K562 (cell line): Measurements from ENCODE around the gene ZNF324B. TPM values are rescaled to one million over a fixed set of nuclear protein-coding genes. Genes with fewer than 3 reads are reported as not detected.
A peak's percentile ranks its signal among the peaks of the same experiment; 100 is the strongest.

Source experiments
- CBX1 ChIP-seq: sonication (generic); IDR thresholded peaks from 2 replicates; pipeline ENCODE4 v1.6.1; 2016; ENCODE audit warnings: antibody characterized with exemption, low read depth, mild to moderate bottlenecking
- EWSR1 ChIP-seq: fragments of 450-650 bp; IDR thresholded peaks from 2 replicates; pipeline ENCODE4 v1.6.1; 2018; ENCODE audit warnings: borderline replicate concordance, mild to moderate bottlenecking, low read depth, moderate library complexity; ENCODE audit not compliant: partially characterized antibody
- FOXM1 ChIP-seq, 2 experiments: fragments of 450-650 bp in 1 of 2; sonication (generic) in 1 of 2; formaldehyde crosslinking in 1 of 2; IDR thresholded peaks; 2 replicates each; pipeline versions ENCODE4 v1.6.1 to v1.9.0; 2017 to 2022; ENCODE audit warnings: low read depth in 2 of 2, mild to moderate bottlenecking in 2 of 2, missing genetic modification reagents in 1 of 2, moderate library complexity in 1 of 2
- GTF2F1 ChIP-seq: IDR thresholded peaks from 2 replicates; pipeline ENCODE4 v1.6.1; 2011; ENCODE audit warnings: low read depth, low read length, improper control_type of control experiment
- HCFC1 ChIP-seq: IDR thresholded peaks from 2 replicates; pipeline ENCODE4 v1.6.1; 2012; ENCODE audit warnings: low read depth, low read length, improper control_type of control experiment
- MED1 ChIP-seq: sonication (generic); formaldehyde crosslinking; IDR thresholded peaks from 2 replicates; pipeline ENCODE4 v1.8.1; 2023; ENCODE audit warnings: missing genetic modification reagents, borderline replicate concordance
- NR3C1 ChIP-seq: sonication (generic); formaldehyde crosslinking; IDR thresholded peaks from 2 replicates; pipeline ENCODE4 v1.8.1; 2022; ENCODE audit warnings: missing genetic modification reagents
- POLR2G ChIP-seq: fragments of 200-400 bp; formaldehyde crosslinking; IDR thresholded peaks from 2 replicates; pipeline ENCODE4 v1.6.1; 2017; ENCODE audit warnings: low read depth, mild to moderate bottlenecking, antibody characterized with exemption, low read length, moderate library complexity
- SIX5 ChIP-seq, 2 experiments: IDR thresholded peaks; 2 replicates each; pipeline ENCODE4 v1.6.1; 2011; ENCODE audit warnings: low read length in 2 of 2, borderline replicate concordance in 1 of 2, low read depth in 1 of 2, mild to moderate bottlenecking in 1 of 2, moderate library complexity in 1 of 2; ENCODE audit not compliant: insufficient read depth in 1 of 2
- ZBTB5 ChIP-seq: fragments of 450-650 bp; IDR thresholded peaks from 2 replicates; pipeline ENCODE4 v1.6.1; 2017; ENCODE audit warnings: antibody characterized with exemption
- ZNF217 ChIP-seq: sonication (generic); formaldehyde crosslinking; IDR thresholded peaks from 2 replicates; pipeline ENCODE4 v1.8.0; 2022; ENCODE audit warnings: mild to moderate bottlenecking, missing genetic modification reagents
- ZNF398 ChIP-seq: fragments of 250-450 bp; sonication (Bioruptor Pico); IDR thresholded peaks from 2 replicates; pipeline ENCODE4 v1.8.0; 2021; ENCODE audit warnings: moderate library complexity, mild to moderate bottlenecking, inconsistent platforms
- polyA plus RNA-seq, 8 experiments: library from polyadenylated mRNA; depleted of rRNA in 4 of 8; stranded (reverse) in 5 of 8; unstranded in 3 of 8; fragments of >200 nt; fragmentation: Nextera tagmentation in 2 of 8; fragmentation: Illumina TruSeq in 1 of 8; extraction: Ambion mirVana in 2 of 8; extraction: Trizol in 1 of 8; gene quantifications; 2 replicates each; pipeline versions ENCODE4 v1.2.1 to v1.2.3, GENCODE V29; 2011 to 2014; ENCODE audit warnings: inconsistent platforms in 1 of 8, missing spikeins in 1 of 8
- total RNA-seq, 7 experiments: library from RNA; depleted of rRNA in 6 of 7; stranded (reverse); fragments of >200 nt in 6 of 7; fragmentation: Illumina TruSeq in 2 of 7; extraction: Trizol in 2 of 7; gene quantifications; 2 replicates each; pipeline versions ENCODE4 v1.2.1 to v1.2.3, GENCODE V29; 2011 to 2021; ENCODE audit warnings: low replicate concordance in 1 of 7
- TF ChIP-seq, protein P1 (sequence below), 2 experiments: fragments of 450-650 bp; formaldehyde crosslinking in 1 of 2; IDR thresholded peaks; 2 replicates each; pipeline versions ENCODE4 v1.4.0 to v1.6.1; 2014 to 2020; ENCODE audit warnings: mild to moderate bottlenecking in 2 of 2, borderline replicate concordance in 1 of 2, low read depth in 1 of 2

Gene ZNF324B
- total and polyA plus RNA-seq, 9 of the 15 experiments (the other 6 are each of a cell fraction or from before 2014, with no cell fraction given) = 0.20 to 13.5 (median 5.7) TPM

DNA sequence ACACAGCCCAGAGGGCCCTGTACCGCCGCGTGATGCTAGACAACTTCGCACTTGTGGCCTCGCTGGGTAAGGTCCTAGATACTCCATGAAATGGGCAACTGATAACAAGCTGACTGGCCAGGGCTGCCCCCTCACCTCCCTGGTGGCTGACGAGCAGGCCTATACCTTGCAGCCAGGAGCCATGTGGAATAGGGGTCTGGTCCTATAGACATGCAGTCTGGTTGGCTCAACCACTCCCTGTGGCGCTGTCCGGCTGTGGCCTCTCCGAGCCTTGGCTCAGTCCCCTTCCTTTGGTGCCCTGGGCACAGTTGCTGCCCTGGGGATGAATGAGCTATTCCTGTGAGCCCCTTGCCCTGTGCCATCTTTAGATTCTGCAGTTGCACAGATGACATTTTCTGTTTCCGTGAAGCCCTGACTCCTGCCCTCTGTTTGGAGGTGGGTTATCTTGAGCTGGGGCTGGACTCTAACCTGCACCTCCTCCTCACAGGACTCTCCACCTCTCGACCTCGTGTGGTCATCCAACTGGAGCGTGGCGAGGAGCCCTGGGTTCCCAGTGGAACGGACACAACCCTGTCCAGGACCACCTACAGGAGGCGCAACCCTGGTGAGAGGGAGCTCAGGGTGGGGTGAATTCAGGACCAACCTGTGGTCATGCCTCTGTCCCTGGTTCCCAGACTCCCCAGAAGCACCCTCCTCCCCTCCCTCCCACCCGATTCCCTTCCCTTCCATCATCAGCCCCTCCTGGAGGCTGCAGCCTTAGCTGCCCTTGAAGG is 18.0 kb downstream of the ZNF324B start (continued):
- no peak for TF ChIP-seq ZNF398 (CRISPR knock-in tag)
- no peak for TF ChIP-seq GTF2F1
- TF ChIP-seq FOXM1 (IDR thresholded peaks at IDR 0.05; ENCODE audit: low read depth) = no peak
- TF ChIP-seq FOXM1 (CRISPR knock-in tag; IDR thresholded peaks at IDR 0.05; ENCODE audit: low read depth) = no peak
- no peak for TF ChIP-seq NR3C1
- no peak for TF ChIP-seq ZNF217 (CRISPR knock-in tag)
- TF ChIP-seq SIX5 (IDR thresholded peaks at IDR 0.05; ENCODE audit: borderline replicate concordance in 1 of 2, insufficient read depth in 1 of 2, low read depth in 1 of 2, low read length in 2 of 2) = 0 out of 4 replicates have a peak, but pooled peaks of 1 of the 2 experiments have one; percentile 3
- no peak for TF ChIP-seq ZBTB5
- TF ChIP-seq, protein P1, sequence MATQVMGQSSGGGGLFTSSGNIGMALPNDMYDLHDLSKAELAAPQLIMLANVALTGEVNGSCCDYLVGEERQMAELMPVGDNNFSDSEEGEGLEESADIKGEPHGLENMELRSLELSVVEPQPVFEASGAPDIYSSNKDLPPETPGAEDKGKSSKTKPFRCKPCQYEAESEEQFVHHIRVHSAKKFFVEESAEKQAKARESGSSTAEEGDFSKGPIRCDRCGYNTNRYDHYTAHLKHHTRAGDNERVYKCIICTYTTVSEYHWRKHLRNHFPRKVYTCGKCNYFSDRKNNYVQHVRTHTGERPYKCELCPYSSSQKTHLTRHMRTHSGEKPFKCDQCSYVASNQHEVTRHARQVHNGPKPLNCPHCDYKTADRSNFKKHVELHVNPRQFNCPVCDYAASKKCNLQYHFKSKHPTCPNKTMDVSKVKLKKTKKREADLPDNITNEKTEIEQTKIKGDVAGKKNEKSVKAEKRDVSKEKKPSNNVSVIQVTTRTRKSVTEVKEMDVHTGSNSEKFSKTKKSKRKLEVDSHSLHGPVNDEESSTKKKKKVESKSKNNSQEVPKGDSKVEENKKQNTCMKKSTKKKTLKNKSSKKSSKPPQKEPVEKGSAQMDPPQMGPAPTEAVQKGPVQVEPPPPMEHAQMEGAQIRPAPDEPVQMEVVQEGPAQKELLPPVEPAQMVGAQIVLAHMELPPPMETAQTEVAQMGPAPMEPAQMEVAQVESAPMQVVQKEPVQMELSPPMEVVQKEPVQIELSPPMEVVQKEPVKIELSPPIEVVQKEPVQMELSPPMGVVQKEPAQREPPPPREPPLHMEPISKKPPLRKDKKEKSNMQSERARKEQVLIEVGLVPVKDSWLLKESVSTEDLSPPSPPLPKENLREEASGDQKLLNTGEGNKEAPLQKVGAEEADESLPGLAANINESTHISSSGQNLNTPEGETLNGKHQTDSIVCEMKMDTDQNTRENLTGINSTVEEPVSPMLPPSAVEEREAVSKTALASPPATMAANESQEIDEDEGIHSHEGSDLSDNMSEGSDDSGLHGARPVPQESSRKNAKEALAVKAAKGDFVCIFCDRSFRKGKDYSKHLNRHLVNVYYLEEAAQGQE (IDR thresholded peaks at IDR 0.05; ENCODE audit: borderline replicate concordance) = no peak
- TF ChIP-seq, protein P1 (CRISPR knock-in tag; IDR thresholded peaks at IDR 0.05; ENCODE audit: low read depth) = no peak
- TF ChIP-seq CBX1 = no peak
- no peak for TF ChIP-seq EWSR1
- TF ChIP-seq MED1 = no peak
- no peak for TF ChIP-seq HCFC1
- TF ChIP-seq POLR2G = peak; percentile 42
